HepG2 (cell line): ENCODE results near the gene NOS1AP. TPM values are rescaled to one million over a fixed set of nuclear protein-coding genes. Genes with fewer than 3 reads are reported as not detected.
"Not testable (repeated sequence)": the region's sequence is repeated elsewhere in the genome, so short reads cannot be mapped to it uniquely, and the experiment has no call there.

Experiments used
- ATAC-seq: fragments of 200-7000 bp; cut with Tn5 transposase; 3 replicates; pipeline ENCODE4 v1.9.1; 2020; ENCODE audit warnings: mild to moderate bottlenecking, moderate library complexity
- BruUV-seq: library from RNA; stranded (reverse); fragments of 400-500 nt; replicated peaks from 2 replicates; lab custom pipeline; 2021; lab: Mats Ljungman, UMichigan
- CTCF ChIA-PET: fragments of 300-600 bp; formaldehyde crosslinking; extraction: SDS; loops from one replicate; lab custom pipeline; 2021; ENCODE audit warnings: low total read pairs, inconsistent platforms, low intra/inter-chr PET ratio; lab: Yijun Ruan, JAX
- POLR2A ChIA-PET: fragments of 350-600 bp; sonication (Branson Sonifier 250); formaldehyde crosslinking; loops from one replicate; lab custom pipeline; 2020; ENCODE audit warnings: antibody characterized with exemption, inconsistent platforms; lab: Yijun Ruan, JAX
- DNase-seq: peaks from one replicate; pipeline ENCODE4 v3.0.0-alpha.2; 2015; ENCODE audit warnings: low spot score
- FAIRE-seq: peaks from 3 replicates; lab custom pipeline; 2011; peaks lifted over from hg19 to GRCh38; lab: Jason Lieb, UNC
- H2AFZ ChIP-seq: one replicate; pipeline ENCODE4 v1.6.1; 2011; ENCODE audit warnings: low read length, inconsistent platforms
- H3K27ac ChIP-seq: fragments of 300-600 bp; 3 replicates; pipeline ENCODE4 v1.8.0; 2011; ENCODE audit warnings: mixed run types, mild to moderate bottlenecking, mixed read lengths, low read length, inconsistent platforms; ENCODE audit not compliant: insufficient read depth; ENCODE audit errors: extremely low read length
- H3K27me3 ChIP-seq, 2 experiments: fragments of 200-600 bp in 1 of 2; 2 replicates in 1 of 2; 3 replicates in 1 of 2; pipeline versions ENCODE4 v1.6.0 to v1.8.0; 2011; ENCODE audit warnings: low read length in 2 of 2, mild to moderate bottlenecking in 2 of 2, moderate library complexity in 2 of 2, inconsistent platforms in 1 of 2; ENCODE audit not compliant: insufficient read depth in 2 of 2, control insufficient read depth in 1 of 2
- H3K36me3 ChIP-seq, 2 experiments: fragments of 200-600 bp in 1 of 2; replicated peaks in 1 of 2; 2 replicates in 1 of 2; 3 replicates in 1 of 2; pipeline versions ENCODE4 v1.5.1 to v1.8.0; 2011; ENCODE audit warnings: low read length in 2 of 2, inconsistent platforms in 1 of 2; ENCODE audit not compliant: insufficient read depth in 2 of 2, control insufficient read depth in 1 of 2
- H3K4me1 ChIP-seq: 2 replicates; pipeline ENCODE4 v1.5.1; 2012; ENCODE audit warnings: low read length, inconsistent platforms; ENCODE audit not compliant: insufficient read depth
- H3K4me2 ChIP-seq: 2 replicates; pipeline ENCODE4 v1.6.0; 2011; ENCODE audit warnings: low read depth, low read length, inconsistent platforms
- H3K4me3 ChIP-seq, 3 experiments: fragments of 200-600 bp in 1 of 3; sonication (generic), shearing (Covaris generic) in 1 of 3; replicated peaks in 1 of 3; 2 replicates each; pipeline ENCODE4 v1.5.1; 2011 to 2016; ENCODE audit warnings: low read length in 3 of 3, inconsistent platforms in 2 of 3, low read depth in 2 of 3, mild to moderate bottlenecking in 2 of 3, control low read depth in 1 of 3, mixed read lengths in 1 of 3; ENCODE audit not compliant: insufficient read depth in 1 of 3
- H3K79me2 ChIP-seq: one replicate; pipeline ENCODE4 v1.6.1; 2011; ENCODE audit warnings: low read length, inconsistent platforms; ENCODE audit not compliant: insufficient read depth
- H3K9ac ChIP-seq: 2 replicates; pipeline ENCODE4 v1.6.0; 2011; ENCODE audit warnings: mild to moderate bottlenecking, low read depth, low read length, inconsistent platforms; ENCODE audit not compliant: insufficient read depth
- H3K9me3 ChIP-seq: 2 replicates; pipeline ENCODE4 v1.5.1; 2012; ENCODE audit warnings: mild to moderate bottlenecking, low read length
- H4K20me1 ChIP-seq: 2 replicates; pipeline ENCODE4 v1.6.0; 2011; ENCODE audit warnings: inconsistent platforms, mild to moderate bottlenecking, low read length, moderate library complexity; ENCODE audit not compliant: insufficient read depth
- ATF7 ChIP-seq, 2 experiments: fragments of 450-650 bp in 1 of 2; sonication (generic) in 1 of 2; formaldehyde crosslinking in 1 of 2; IDR thresholded peaks; 2 replicates each; pipeline versions ENCODE4 v1.4.0 to v1.6.1; 2016 to 2020; ENCODE audit warnings: antibody characterized with exemption in 1 of 2, mild to moderate bottlenecking in 1 of 2, missing genetic modification reagents in 1 of 2
- CEBPZ ChIP-seq: IDR thresholded peaks from 2 replicates; pipeline ENCODE4 v1.6.1; 2012; ENCODE audit warnings: low read length, improper control_type of control experiment
- ERF ChIP-seq: IDR thresholded peaks from 2 replicates; pipeline ENCODE4 v1.6.1; 2018; ENCODE audit warnings: missing biosample characterization, missing genetic modification reagents
- FOXM1 ChIP-seq: sonication (generic); formaldehyde crosslinking; IDR thresholded peaks from 2 replicates; pipeline ENCODE4 v1.5.0; 2020; ENCODE audit warnings: missing genetic modification reagents
- GTF3A ChIP-seq: sonication (generic); formaldehyde crosslinking; conservative IDR thresholded peaks from 2 replicates; pipeline ENCODE4 v1.4.0; 2020; ENCODE audit warnings: mild to moderate bottlenecking, missing genetic modification reagents
- KAT7 ChIP-seq: IDR thresholded peaks from 2 replicates; pipeline ENCODE4 v1.6.1; 2018; ENCODE audit warnings: borderline replicate concordance, missing compliant biosample characterization
- KDM3A ChIP-seq: IDR thresholded peaks from 2 replicates; pipeline ENCODE4 v1.6.1; 2018; ENCODE audit warnings: low read depth, missing compliant biosample characterization
- MYC ChIP-seq: sonication (generic); formaldehyde crosslinking; IDR thresholded peaks from 2 replicates; pipeline ENCODE4 v1.9.0; 2021; ENCODE audit warnings: missing genetic modification reagents, borderline replicate concordance
- NFIC ChIP-seq: IDR thresholded peaks from 2 replicates; pipeline ENCODE4 v1.6.1; 2012; ENCODE audit warnings: mild to moderate bottlenecking, low read length, inconsistent platforms
- POLR2AphosphoS2 ChIP-seq: IDR thresholded peaks from 2 replicates; pipeline ENCODE4 v1.6.1; 2011; ENCODE audit warnings: low read depth, low read length, improper control_type of control experiment
- RARG ChIP-seq: sonication (generic); formaldehyde crosslinking; IDR thresholded peaks from 2 replicates; pipeline ENCODE4 v1.4.0; 2020; ENCODE audit warnings: low read depth, mild to moderate bottlenecking, missing genetic modification reagents
- RELA ChIP-seq: sonication (generic); formaldehyde crosslinking; IDR thresholded peaks from 2 replicates; pipeline ENCODE4 v1.4.0; 2020; ENCODE audit warnings: missing genetic modification reagents
- SATB2 ChIP-seq: sonication (generic); formaldehyde crosslinking; IDR thresholded peaks from 2 replicates; pipeline ENCODE4 v1.5.0; 2020; ENCODE audit warnings: missing genetic modification reagents
- ZNF337 ChIP-seq: sonication (generic); formaldehyde crosslinking; IDR thresholded peaks from 2 replicates; pipeline ENCODE4 v1.5.1; 2020; ENCODE audit warnings: missing genetic modification reagents, low read depth, mild to moderate bottlenecking, borderline replicate concordance
- ZNF501 ChIP-seq: sonication (generic); formaldehyde crosslinking; IDR thresholded peaks from 2 replicates; pipeline ENCODE4 v1.5.1; 2020; ENCODE audit warnings: mild to moderate bottlenecking, moderate library complexity, missing genetic modification reagents
- ZNF589 ChIP-seq: sonication (generic); formaldehyde crosslinking; conservative IDR thresholded peaks from 2 replicates; pipeline ENCODE4 v1.8.0; 2022; ENCODE audit warnings: mild to moderate bottlenecking, moderate library complexity, missing genetic modification reagents
- ZNF652 ChIP-seq: IDR thresholded peaks from 2 replicates; pipeline ENCODE4 v1.6.1; 2016; ENCODE audit warnings: low read depth, borderline replicate concordance
- ZNF776 ChIP-seq: sonication (generic); formaldehyde crosslinking; IDR thresholded peaks from 2 replicates; pipeline ENCODE4 v1.4.0; 2020; ENCODE audit warnings: mild to moderate bottlenecking, missing genetic modification reagents
- whole genome bisulfite sequencing: methylation state at CpG from one replicate; pipeline ENCODE4 v1.1.6; 2017; ENCODE audit warnings: low lambda C conversion rate; 5-methylcytosine and 5-hydroxymethylcytosine counted together
- in situ Hi-C: cut with HindIII; loops from 2 replicates; pipeline ENCODE4 v1.10.0; 2017; ENCODE audit warnings: low pct_unique_long_range_greater_than_20kb; ENCODE audit not compliant: extremely low pct_ligation_motif_present
- intact Hi-C: fragments of 100-400 bp; cut with micrococcal nuclease; formaldehyde crosslinking; loops from one replicate; pipeline ENCODE4 v1.10.0; 2022; ENCODE audit not compliant: unreplicated experiment
- polyA plus RNA-seq, 8 experiments: library from polyadenylated mRNA; depleted of rRNA in 3 of 8; stranded (reverse) in 7 of 8; unstranded in 1 of 8; fragments of >200 nt; fragmentation: Illumina TruSeq in 4 of 8; extraction: Trizol in 4 of 8; gene quantifications; 2 replicates each; pipeline versions ENCODE4 v1.2.1 to v1.2.3, GENCODE V29; 2011 to 2016; ENCODE audit warnings: low read depth in 4 of 8, missing spikeins in 1 of 8, mixed read lengths in 1 of 8; ENCODE audit not compliant: insufficient read depth in 1 of 8
- total RNA-seq, 5 experiments: library from RNA; depleted of rRNA; stranded (reverse); fragments of >200 nt; fragmentation: Illumina TruSeq; extraction: Trizol; gene quantifications; 2 replicates each; pipeline ENCODE4 v1.2.3, GENCODE V29; 2016; ENCODE audit warnings: low read depth in 1 of 5

The NOS1AP gene
- total and polyA plus RNA-seq, 2 of the 13 experiments (the other 11 are each of a cell fraction or from before 2014, with no cell fraction given) = 2.0 to 3.3 TPM

GRCh38 chr1:162351246-162351842 lies 281.9 kb downstream of the NOS1AP start:
- ChIA-PET CTCF (no interaction called here), POLR2A (no interaction called here)
- FAIRE-seq (no peak), ATAC-seq (no peak), DNase-seq (no peak)
- no peaks in the 10 kb centered on the region for H4K20me1 ChIP-seq
- H3K27me3 ChIP-seq = no peaks in the 10 kb centered on the region
- H3K36me3 ChIP-seq = peaks cover 15 to 42% of the 10 kb centered on the region in 2 experiments; a peak in 4 of 5 replicates
- no peak overlapping the region for H2AFZ ChIP-seq
- H3K4me3 ChIP-seq = no peak overlapping the region
- no peak overlapping the region for H3K9ac ChIP-seq
- intact Hi-C loops (no loop called here), in situ Hi-C loops (no loop called here)
- H3K27ac ChIP-seq = no peak overlapping the region
- H3K79me2 ChIP-seq = no peaks in the 10 kb centered on the region
- H3K4me1 ChIP-seq = no peaks in the 10 kb centered on the region
- no peaks in the 10 kb centered on the region for H3K9me3 ChIP-seq
- no TSS peak for BruUV-seq
- whole genome bisulfite sequencing = 90% methylated on average over 6 of the region's 6 CpGs
- H3K4me2 ChIP-seq = no peak overlapping the region
- no peak for TF ChIP-seq ATF7 (IDR thresholded peaks at IDR 0.05)
- no peak for TF ChIP-seq ATF7 (CRISPR knock-in tag; IDR thresholded peaks at IDR 0.05)
- TF ChIP-seq ERF (CRISPR knock-in tag) = no peak
- no peak for TF ChIP-seq KDM3A
- TF ChIP-seq NFIC = no peak
- TF ChIP-seq ZNF337 = no peak
- TF ChIP-seq ZNF501 = no peak
- no peak for TF ChIP-seq FOXM1 (CRISPR knock-in tag)
- TF ChIP-seq RARG (CRISPR knock-in tag) = no peak
- no peak for TF ChIP-seq MYC
- TF ChIP-seq CEBPZ = no peak
- TF ChIP-seq ZNF589 (CRISPR knock-in tag) = no peak
- TF ChIP-seq ZNF776 (CRISPR knock-in tag) = no peak
- TF ChIP-seq RELA (CRISPR knock-in tag) = no peak
- no peak for TF ChIP-seq GTF3A
- no peak for TF ChIP-seq ZNF652 (CRISPR knock-in tag)
- no peak for TF ChIP-seq KAT7
- TF ChIP-seq POLR2AphosphoS2 = no peak
- TF ChIP-seq SATB2 (CRISPR knock-in tag) = no peak

GRCh38 chr1:162351874-162352273 lies 282.4 kb downstream of the NOS1AP start:
- FAIRE-seq, H3K4me1 ChIP-seq, ATAC-seq, H3K9me3 ChIP-seq, H4K20me1 ChIP-seq, POLR2A ChIA-PET, H3K4me2 ChIP-seq, intact Hi-C loops, H3K79me2 ChIP-seq, H3K27ac ChIP-seq, H3K4me3 ChIP-seq, H3K27me3 ChIP-seq, H3K9ac ChIP-seq, CTCF ChIA-PET, DNase-seq, BruUV-seq, in situ Hi-C loops, H2AFZ ChIP-seq: not testable (repeated sequence)
- peaks cover 18 to 47% of the 10 kb centered on the region in 2 experiments; a peak in 4 of 5 replicates for H3K36me3 ChIP-seq
- 93% methylated on average over 3 of the region's 4 CpGs for WGBS
